A549 (cell line): Measurements from ENCODE around the gene CHST2.

Experiments
- CBX8 ChIP-seq: fragments of 200-600 bp; sonication (generic); IDR thresholded peaks from 2 replicates; pipeline ENCODE4 v1.6.1; 2016
- CTCF ChIP-seq: fragments of >200 bp; sonication (Bioruptor Twin); formaldehyde crosslinking; IDR thresholded peaks from 3 replicates; pipeline ENCODE4 v1.5.1; 2016
- POLR2A ChIP-seq: IDR thresholded peaks from 2 replicates; pipeline ENCODE4 v1.6.1; 2012; ENCODE audit warnings: mild to moderate bottlenecking, low read length
- RAD21 ChIP-seq, 2 experiments: fragments of >200 bp in 1 of 2; sonication (Bioruptor Twin) in 1 of 2; formaldehyde crosslinking in 1 of 2; IDR thresholded peaks in 1 of 2; conservative IDR thresholded peaks in 1 of 2; 2 replicates in 1 of 2; 3 replicates in 1 of 2; pipeline ENCODE4 v1.6.1; 2012 to 2018; ENCODE audit warnings: inconsistent platforms in 1 of 2
- RCOR1 ChIP-seq: fragments of 150-350 bp; IDR thresholded peaks from 2 replicates; pipeline ENCODE4 v1.6.1; 2014; ENCODE audit warnings: antibody characterized with exemption, low read length, low read depth
- REST ChIP-seq: fragments of 200-600 bp; sonication (generic); IDR thresholded peaks from 2 replicates; pipeline ENCODE4 v1.6.1; 2016; ENCODE audit warnings: antibody characterized with exemption, mild to moderate bottlenecking, moderate library complexity

DNA sequence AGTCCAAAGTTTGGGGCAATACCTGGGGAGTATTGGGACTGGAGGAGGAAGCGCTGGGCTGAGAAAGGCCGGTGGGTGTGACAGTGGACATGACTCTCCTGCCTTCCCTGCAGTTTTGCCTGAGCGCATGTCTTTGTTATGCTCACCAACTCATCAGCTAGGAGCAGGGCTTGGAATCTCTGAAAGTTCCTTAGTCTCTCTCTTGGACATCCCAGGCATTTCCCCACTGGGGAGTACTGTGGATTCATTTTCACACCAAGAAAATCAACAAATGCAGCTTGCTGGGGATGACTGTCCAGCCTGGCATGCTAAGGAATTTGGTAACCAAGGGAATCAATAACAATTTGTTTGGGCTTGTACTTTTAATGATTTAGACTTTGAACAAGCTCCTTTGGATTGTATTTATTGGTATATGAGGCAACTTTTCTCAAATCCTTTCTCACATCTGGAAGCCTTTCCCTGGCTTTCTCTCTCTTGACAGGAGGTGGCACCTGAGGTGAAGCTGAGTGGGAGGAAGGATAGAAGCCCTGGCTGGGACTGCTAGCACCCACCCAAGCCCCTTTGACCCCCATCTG lies 48.5 kb upstream of the CHST2 start:
- no peak for TF ChIP-seq CTCF
- no peak for TF ChIP-seq POLR2A
- no peak for TF ChIP-seq RCOR1
- no peak for TF ChIP-seq CBX8
- no peak for TF ChIP-seq REST
- no peak for TF ChIP-seq RAD21 (conservative IDR thresholded peaks at IDR 0.05 in 1 of 2, IDR thresholded peaks at IDR 0.05 in 1 of 2)
